DMS153 treated with DMSO at 0.1 percent for 48 hours (cell line): ENCODE results near the gene DUSP9.
"Not testable (repeated sequence)": the region's sequence is repeated elsewhere in the genome, so short reads cannot be mapped to it uniquely, and the experiment has no call there.

Source experiments
- DNase-seq: peaks from one replicate; lab custom pipeline; 2025; ENCODE audit not compliant: unreplicated experiment; lab: John Stamatoyannopoulos, UW

The DUSP9 gene

DNA sequence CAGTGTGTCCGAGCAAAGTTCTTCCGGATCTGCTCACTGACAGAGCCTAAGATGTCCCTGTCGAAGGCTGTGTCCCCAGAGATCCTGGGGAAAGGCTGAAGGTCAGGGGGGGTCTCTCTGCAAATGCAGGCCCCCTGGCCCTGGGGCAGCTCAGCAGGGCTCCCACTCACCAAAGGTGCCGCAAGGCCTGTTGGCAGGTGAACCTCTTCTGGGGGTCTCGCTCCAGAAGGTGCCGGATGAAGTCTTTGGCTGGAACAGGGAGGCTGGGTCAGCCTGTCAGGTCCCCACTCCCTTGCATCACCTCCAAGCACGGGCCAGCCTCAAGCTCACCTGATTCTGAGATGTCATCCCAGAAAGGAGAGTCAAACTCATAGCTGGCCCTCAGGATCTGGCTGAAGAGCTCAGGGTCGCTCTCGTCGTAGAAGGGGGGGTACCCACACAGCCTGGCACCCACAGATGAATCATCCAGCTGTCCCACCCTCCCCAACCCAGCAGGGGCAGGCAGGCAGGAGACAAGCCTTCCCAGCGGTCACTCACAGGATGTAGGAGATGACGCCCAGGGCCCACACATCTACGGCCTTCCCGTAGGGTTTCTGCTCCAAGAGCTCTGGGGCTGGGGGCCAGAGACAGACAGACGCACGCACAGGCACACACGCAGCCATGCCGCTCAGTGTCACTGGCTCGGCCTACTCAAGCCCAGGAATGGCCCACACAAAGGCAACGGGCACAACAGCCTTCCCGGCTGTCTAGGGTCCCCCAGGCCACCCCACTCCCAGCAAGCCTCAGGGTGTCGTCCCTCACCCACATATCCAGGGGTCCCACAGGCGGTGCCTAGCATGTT, 24.0 kb downstream of the DUSP9 start:
- DNase-seq, result no peak

DNA sequence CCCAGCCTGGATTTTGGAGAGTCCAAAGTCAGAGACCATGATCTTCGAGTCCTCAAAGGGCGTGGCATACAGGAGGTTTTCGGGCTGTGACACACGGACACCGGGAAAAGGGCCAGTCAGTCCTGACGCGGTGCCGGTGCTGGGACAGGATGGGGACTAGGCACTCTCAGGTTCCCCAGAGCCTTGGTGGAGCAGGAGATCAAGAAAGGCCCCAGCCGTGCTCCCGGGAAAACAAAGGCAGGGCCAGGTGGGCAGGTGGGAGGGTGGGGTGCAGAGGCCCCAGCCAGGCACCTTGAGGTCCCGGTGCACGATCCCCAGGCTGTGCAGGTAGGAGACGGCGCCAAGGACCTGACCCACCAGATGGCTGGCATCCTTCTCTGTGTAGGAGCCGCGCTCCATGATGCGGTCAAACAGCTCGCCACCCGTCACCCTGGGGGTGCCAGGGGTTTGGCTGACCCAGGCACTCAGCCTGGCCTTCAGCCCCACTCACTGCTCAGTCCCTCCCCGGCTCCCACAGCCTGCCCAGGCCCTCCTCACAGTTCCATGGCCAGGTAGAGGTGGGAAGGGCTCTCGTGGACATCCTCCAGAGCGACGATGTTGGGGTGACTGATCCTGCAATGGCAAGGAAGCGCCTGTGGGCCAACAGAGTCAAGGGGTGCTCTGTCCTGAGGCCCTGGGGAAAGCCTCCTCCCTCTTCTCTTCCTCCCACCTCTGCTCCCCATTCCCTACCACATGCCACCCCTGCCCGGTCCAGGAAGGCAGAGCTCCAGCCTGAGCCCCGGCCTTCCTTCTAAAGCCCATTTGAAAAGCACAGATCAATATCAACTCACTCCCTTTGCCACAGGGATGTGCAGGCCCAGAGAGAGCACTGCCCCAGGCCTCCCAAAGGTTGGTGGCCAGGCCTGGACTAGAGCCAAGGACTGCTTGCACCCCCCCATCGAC, 24.9 kb downstream of the DUSP9 start:
- no peak for DNase-seq

DNA sequence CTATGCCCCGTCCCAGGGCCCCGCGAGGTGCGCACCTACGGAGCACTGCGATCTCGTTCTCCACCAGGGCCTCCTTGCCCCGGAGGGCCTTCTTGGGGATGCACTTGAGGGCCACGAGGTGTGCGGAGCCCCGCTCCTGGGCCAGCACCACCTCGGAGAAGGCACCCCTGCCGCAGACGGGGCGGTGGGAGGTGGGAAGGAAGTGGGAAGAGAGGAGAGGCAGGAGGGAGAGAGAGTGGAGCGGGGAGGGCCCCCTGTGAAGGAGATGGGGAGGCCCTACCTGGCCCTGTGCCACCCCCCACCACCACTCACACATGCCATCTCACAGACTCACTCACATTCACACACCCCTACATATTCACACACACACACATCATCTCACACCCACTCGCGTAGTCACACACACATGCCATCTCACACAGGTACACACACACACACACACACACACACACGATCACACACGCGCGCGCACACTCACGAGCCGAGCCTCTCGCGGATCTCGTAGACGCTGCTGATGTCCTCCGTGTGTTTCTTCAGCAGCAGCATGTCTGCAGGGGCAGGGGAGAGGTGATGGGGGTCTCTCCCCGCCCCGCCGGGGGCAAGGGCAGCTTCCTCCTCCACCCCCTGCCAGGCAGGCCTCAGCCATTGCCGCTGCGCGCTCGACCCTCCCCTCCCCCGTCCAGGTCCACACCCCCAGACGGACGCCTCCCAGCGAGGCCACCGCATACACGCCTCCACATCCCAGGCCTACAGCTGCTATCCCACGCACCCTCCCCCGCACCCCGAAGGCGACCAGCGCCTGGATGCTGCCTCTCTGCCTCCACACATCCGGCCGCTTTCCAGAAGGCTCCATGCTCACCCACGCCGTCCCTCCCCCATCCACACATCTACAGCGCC, 25.8 kb downstream of the DUSP9 start:
- no peak for DNase-seq

DNA sequence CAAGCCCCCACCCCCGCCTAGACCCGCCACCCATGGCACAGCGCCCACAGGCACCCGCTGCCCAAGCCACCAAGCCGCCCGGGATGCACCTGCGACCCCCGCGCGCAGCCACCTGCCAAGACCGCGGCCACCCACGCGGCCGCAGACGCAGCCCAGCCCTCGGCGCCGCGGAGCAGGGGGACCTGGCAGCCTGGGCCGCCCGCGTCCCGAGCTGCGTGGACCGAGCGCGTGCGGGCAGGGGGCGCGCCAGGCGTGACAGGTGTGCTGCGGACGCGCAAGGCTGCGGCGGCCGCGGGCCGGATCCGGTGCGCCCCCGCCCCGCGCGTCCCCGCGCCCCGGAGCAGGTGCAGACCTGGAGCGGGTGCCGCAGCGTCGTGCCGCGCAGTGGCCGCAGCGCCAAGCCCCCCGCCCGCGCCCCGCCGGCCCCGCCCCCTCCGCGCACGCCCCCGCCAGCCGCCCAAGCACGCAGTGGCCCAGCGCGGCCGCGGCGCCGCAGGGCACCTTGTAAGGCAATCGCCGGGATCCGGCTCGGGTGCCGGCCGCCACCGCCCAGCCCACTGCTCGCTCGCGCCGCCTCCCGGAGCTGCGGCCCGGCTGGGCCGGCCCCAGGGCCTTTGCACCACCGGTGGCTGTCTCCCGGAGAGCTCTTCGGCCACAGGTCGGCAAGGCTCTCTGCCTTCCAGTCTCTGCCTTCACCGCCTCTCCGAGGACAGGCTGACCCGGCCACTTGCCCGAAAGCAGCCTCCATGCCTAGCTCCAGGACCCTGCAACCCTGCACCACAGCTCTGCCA, 26.6 kb downstream of the DUSP9 start, which contains the start of gene PNCK:
PNCK (minus strand) TSS at position 386 of the 791 bp plus-strand sequence. CDS start 737 bp downstream, outside the sequence.
- DNase-seq, result no peak

DNA sequence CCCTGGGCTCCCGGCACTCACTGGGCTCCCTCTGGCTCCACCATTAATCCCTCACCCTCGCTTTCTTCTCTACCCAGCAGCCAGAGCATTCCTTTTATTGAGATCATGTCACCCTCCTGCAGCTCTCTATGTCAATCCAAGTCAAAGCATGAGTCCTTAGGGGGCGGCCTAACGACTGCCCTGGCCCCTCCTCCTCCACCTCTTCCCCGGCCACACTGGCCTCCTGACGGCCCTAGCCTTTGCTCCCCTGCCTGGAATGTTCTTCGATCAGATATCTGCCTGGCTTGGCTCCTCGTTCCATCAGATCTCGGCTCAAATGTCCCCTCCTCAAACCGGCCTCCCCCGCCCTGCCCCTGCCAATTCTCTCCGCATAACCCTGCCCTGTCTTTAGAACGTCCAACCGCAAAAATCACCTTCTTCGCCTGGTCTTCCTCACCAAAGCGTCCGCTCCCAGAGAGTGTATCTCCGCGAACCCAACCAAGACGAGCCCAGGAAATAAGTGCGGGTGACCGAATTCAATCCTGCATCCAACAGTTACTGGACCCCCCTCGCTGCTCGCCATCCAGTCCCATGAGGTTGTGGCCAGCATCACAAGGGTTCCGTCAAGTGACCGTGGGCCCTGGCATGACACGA, 27.3 kb downstream of the DUSP9 start:
- DNase-seq, result no peak

DNA sequence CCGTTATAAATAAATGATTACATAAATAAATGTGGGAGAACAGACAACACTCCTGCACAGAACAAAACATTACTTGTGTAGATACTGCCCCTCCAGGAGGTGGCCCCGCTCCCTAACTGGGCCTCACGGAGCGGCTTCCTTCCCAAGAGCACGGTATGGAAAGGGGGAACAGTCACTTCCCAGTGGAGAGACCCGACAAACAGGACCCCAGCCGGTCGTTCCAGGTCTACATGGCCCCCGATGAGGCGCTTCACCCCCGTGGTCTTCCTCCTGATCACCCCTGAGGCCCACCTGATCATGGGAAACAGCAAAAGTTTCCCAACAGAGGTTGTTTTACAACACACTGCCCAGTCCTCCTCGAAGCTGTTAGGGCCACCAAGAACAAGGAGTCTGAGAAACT, 34.2 kb downstream of the DUSP9 start:
- no peak for DNase-seq

DNA sequence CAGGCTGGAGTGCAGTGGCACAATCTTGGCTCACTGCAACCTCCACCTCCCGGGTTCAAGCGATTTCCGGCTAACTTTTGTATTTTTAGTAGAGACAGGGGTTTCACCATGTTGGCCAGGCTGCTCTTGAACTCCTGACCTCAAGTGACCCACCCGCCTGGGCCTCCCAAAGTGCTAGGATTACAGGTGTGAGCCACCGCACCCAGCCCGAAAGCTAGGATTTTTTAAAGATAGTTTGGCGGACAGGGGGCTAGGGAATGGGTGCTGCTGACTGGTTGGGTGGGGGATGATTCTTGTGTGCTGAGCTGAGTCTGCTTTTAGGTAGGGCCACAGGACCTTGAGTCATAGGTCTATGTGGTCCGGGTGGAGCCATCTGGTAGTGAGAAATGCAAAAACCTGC, 36.5 kb downstream of the DUSP9 start:
- not testable (repeated sequence) for DNase-seq

DNA sequence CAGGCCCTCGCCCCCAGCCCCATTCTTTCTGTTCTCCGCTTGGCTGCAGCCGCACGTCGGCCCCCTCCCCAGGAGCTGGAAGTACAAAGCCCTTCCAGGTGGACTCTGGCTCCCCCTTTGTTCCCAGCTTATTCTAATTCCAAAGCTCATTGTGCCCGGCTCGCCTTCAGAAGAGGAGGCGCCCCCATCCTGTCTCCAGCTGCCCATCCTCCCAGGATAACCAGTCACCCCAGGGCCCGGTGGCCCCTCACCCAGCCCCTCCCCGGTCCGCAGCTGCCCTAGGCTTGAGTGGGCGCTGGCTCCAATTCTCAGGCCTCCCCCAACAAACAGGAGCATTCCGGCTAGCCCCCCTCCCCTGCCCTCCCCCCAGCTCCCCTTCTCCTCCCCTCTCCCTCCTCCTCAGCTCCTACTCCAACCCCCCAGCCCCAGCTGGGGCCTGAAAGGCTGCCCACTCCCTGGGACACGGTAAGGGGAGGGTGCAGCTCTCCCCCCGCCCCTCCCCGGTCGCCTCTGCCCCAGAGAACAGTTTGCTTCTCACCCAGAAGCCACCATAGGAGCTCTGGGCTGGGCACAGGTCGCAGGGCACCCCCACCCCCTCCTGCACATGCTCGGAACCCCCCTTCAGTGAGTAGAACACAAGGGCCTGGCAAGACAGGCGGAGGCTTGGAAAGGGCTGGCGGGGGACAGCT, 37.6 kb downstream of the DUSP9 start:
- DNase-seq, result no peak

DNA sequence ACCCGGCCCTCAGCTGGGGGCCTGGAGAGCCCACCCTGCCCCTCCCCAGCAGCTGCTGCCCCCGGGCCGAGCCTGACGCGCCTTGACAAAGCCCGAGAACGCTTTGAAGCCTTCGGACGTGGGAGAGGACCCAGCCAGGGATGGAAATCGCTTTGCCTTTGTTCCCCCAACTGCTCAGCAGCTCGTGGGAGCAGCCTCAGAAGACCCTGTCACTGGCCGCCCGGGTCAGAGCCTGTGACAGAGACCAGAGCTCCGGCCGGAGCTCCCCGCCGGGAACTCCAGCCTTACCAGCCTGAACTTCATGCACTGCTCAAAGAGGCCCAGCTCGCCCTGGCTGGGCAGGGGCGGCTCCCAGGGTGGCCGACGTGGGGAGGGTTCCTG, 38.1 kb downstream of the DUSP9 start:
- no peak for DNase-seq

DNA sequence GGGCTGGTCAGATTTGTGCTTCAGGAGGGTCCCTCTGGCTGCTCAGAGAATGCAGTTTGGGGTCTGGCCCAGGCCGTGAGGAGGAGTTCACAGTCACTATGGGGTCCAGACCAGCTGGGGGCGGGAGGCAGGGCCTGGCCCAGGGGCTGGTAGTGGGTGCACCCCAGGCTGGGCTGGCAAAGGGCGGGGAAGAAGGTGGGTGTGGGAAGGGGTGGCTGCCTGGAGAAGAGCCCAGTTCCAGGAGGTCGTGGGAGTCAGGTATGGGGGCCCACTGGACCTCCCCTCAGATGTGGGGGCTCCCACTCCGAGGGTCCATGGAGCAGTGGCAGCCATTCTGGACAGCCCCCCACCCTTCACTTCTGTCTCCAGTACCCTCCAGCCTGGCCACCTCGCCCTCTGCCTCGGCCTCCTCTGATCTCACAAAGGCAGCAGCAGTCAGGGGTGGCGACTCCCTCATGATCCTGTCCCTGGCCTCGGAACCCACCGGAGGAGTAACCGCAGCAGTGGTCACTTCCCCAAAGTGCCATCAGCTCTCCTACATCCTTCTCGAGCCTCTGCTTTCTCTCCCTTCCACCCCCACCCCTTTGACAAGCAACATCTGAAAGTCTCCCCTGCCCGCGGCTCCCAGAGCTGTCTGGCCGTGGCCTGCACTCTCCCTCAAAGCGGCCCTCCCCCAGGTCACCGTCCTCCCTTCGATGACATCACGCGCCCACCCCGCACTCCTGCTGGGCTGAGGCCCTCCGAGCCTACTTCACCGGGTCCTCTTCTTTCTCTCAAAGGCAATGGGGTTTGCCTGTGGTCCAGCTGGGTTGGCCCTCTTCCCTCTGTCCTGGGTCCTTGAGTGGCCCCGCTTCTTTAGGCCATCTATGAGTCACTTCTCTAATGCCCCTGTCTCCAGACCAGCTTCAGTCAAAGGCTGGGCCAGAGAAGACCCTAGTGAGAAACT, 39.0 kb downstream of the DUSP9 start:
- DNase-seq, result no peak

DNA sequence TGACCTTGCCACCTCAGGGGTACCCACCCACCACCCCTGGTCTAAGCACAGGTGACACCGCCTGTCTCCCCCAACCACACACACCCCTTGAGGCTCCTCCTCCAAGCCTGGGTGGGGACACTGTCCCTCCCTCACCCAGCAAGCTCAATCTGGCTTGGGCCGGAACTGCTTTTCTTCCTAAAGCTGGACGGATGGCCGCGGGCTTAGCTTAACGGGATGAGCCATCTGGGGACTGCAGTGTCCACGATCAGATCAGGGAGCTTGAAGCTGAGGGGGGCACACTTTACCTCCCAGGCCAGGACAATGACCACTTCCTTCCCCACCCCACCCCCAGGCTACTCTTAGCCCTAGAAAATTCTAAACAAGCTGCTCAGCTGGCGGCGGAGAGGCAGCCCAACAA, 39.7 kb downstream of the DUSP9 start:
- DNase-seq, result no peak

DNA sequence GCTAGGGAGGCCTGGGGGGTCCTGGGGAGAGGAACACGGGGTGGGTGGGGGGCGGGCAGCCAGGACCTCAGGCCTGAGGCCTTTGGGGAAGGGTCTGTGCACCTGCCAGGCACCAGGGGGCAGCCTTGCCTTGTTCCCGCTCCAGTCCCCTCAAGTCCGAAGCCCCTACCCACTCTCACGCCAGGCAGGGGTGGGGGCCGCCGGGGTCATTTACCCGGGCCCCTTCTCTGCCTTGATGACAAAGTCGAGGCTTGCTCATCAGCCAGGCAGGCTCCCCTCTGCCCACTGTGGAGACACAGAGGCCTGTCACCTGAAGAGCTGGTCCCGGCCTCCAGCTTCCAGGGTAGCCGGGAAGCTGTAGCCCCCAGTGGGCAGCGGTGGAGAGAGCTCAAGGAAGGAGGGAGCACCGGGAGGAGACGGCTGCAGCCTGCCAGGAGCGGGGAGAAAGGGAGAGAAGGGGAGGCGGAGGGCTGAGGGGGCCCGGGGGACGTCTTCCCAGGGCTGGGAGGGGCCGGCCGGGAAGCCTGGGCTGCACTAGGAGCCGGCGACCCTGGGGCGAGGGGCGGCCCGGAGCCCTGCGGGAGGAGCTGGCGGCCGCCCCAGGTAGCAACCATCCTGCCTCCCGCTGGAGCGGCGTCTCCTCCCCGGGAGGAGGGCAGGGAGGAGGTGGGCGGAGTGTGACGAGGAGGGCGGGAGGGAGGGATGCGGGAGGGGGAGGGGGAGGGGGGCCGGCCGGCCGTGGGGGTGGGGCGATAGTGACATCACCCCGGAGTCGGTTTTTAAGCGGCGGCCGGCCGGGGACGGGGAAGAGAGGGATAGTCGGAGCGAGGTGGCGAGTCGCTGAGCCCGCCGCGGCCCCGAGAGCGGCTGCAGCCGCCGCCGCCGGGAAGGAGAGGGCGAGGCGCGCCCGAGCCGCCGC, 40.4 kb downstream of the DUSP9 start, which contains the start of gene SLC6A8:
SLC6A8 (plus strand) TSS at position 806 of the 919 bp plus-strand sequence. CDS start 649 bp downstream, outside the sequence.
- DNase-seq, result peak; percentile 35

DNA sequence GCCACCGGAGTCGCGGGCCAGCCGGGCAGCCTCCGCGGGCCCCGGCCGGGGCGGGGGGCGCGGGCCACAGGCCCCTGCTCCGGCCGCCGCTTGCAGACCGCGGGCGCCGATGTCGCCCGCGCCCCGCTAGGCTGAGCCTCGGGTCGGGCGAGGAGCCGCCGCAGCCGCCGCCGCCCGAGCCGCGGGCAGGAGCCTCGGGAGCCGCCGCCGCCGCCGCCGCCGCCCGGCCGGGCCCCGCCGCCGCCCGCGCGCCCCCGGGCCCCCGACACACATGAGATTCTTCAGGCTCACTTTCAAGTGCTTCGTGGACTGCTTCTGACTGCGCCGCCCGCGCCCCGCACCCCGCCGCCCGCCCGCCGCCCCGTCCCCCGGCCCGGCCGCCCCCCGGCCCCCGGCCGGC, 41.1 kb downstream of the DUSP9 start:
- DNase-seq, result no peak

DNA sequence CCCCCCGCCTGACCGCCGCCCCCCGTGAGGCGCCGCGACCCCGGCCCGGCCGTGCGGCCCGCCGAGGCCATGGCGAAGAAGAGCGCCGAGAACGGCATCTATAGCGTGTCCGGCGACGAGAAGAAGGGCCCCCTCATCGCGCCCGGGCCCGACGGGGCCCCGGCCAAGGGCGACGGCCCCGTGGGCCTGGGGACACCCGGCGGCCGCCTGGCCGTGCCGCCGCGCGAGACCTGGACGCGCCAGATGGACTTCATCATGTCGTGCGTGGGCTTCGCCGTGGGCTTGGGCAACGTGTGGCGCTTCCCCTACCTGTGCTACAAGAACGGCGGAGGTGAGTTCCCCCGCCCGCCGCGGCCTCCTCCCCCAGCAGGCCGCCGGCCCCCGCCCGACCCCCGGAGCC, 41.5 kb downstream of the DUSP9 start:
- no peak for DNase-seq

DNA sequence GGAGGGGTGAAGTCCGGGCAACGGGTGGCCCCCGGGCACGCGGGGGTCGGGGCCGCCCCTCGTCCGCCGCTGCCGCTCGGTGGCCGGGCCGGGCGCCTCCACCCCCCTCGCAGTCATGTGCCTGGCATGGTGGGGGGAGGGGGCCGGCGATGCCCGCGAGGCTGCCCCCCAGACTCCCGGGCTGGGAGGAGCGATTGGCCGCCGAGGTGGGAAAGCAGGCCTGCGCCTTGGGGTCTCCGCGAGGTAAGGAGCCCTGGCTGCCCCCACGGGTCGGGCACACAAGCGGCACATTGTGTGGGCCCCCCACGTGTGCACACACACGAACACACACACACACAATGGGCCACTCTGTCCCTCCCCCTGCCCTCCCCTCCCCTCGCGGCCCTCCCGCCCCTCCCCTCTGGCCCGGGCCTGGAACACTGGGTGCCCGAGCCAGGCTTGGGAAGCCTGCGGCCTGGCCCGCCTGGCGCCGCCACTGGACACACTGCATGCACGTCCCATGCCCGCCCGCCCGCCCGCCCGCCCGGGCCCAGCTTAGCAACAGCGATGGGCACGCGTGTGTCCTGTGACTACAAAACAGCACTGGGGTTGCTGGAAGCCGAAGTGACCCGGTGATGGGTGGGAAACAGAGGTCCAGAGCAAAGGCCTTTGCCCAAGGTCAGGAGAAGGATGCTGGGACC, 42.0 kb downstream of the DUSP9 start:
- DNase-seq, result no peak
